ENCODE measurements around the gene DBNL.
"Not testable (repeated sequence)": the region's sequence is repeated elsewhere in the genome, so short reads cannot be mapped to it uniquely, and the experiment has no call there.

DBNL gene

DNA sequence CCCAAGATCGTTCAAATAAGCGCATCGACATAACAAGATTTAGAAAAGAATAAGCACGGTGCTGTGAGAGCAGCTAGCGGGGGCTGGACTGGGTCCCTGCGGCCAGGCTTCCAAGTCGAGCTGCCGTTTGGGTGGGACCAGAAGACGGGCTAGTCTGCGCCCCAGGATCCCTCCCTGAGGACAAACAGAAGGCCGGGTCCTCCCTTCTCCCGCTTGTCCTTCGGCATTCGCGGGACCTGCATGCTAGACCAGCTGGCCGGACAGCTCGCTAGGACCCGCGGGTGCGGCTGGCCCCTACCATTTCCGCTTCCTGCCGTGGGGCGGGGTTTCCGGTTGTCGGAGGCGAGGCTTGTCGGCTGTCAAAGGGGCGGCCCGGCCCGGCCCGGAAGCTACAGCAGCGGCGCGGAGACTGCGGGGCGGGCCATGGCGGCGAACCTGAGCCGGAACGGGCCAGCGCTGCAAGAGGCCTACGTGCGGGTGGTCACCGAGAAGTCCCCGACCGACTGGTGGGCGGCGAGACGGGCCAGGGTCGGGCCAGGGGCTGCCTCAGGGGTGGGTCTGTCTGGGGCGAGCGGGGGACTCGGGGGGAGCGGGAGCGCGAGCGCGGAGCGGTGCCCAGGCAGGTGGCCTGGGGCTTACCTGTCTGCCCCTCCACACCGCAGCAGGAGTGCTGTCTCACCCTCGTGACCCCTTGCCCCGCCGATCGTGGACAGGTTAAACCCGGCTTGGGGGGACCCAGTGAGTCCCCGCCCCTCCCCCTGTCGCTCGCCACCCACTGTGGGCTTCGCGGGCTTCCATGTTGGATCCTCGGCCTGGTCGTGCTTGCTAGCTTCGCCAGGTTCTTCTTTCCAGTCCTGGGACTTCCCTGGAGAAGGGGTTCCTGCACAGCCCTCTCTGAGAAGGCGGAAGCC lies at the start of gene DBNL:
Gene DBNL, plus strand, starts transcription at position 388 of the 911 bp plus-strand sequence. Its CDS starts 36 bp downstream, at position 424.
- TF ChIP-seq, protein P1, sequence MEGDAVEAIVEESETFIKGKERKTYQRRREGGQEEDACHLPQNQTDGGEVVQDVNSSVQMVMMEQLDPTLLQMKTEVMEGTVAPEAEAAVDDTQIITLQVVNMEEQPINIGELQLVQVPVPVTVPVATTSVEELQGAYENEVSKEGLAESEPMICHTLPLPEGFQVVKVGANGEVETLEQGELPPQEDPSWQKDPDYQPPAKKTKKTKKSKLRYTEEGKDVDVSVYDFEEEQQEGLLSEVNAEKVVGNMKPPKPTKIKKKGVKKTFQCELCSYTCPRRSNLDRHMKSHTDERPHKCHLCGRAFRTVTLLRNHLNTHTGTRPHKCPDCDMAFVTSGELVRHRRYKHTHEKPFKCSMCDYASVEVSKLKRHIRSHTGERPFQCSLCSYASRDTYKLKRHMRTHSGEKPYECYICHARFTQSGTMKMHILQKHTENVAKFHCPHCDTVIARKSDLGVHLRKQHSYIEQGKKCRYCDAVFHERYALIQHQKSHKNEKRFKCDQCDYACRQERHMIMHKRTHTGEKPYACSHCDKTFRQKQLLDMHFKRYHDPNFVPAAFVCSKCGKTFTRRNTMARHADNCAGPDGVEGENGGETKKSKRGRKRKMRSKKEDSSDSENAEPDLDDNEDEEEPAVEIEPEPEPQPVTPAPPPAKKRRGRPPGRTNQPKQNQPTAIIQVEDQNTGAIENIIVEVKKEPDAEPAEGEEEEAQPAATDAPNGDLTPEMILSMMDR (conservative IDR thresholded peaks at IDR 0.05; ENCODE audit: low read depth): no peak
- peak; percentile 92 for DNase-seq (ENCODE audit: low spot score)
- CTCF ChIA-PET: interaction anchor here (0.6 kb wide), 1 partner anchor 23 kb away, joined by 3 read pairs; no protein-coding TSS in a partner anchor
- POLR2A ChIA-PET (ENCODE audit: low non-redundant PET): interaction anchor here (0.7 kb wide), 2 partner anchors 11 to 425 kb away, joined by 4 read pairs; no protein-coding TSS in a partner anchor
- peak within 1 kb of the TSS; percentile 86 for H3K27ac ChIP-seq

DNA sequence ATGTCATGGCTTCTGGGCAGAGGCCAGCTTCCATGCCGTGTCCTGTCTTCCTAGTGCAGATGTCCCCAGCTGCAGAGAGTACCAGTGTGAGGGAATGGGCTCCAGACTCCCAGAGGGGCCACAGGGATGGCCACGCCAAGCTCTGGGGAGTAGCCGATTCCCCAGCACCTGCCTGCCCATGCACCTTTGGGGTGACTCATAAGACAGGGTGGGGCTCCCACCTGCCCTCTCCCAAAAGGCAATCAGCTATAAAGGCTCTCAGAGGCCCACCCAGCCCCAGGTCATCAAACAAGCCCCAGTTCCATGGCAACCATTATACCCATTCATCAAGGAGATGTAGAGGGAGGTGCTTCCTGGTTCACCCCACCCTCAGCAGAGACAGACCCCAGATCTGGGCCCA lies 47.0 kb upstream of the DBNL start, which contains the start of gene SPDYE1:
Gene SPDYE1, plus strand, starts transcription at position 366 of the 400 bp plus-strand sequence. CDS start 2,053 bp downstream, outside the sequence.
- CTCF ChIA-PET; POLR2A ChIA-PET (ENCODE audit: low non-redundant PET); DNase-seq (ENCODE audit: low spot score); H3K27ac ChIP-seq: not testable (repeated sequence)

DNA sequence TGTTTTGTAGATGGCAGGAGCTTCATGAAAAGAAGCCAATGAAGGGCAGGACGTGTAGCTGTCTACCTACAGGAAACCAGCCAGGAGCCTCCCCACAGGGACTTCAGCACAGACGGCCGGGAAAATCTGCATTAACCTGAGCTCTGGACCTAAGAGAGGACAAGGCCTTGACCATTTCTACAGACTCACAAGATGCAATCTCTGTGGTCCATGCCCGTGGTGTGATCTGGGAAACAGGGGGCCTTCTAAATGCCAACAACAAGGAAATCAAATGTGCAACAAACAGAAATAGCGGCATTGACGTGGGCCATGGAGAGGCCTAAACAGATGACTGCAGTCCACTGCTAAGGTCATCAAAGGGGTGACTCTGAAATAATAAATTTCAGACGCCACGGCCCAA lies 32.4 kb upstream of the DBNL start:
- H3K27ac ChIP-seq; POLR2A ChIA-PET (ENCODE audit: low non-redundant PET); CTCF ChIA-PET; DNase-seq (ENCODE audit: low spot score): not testable (repeated sequence)

DNA sequence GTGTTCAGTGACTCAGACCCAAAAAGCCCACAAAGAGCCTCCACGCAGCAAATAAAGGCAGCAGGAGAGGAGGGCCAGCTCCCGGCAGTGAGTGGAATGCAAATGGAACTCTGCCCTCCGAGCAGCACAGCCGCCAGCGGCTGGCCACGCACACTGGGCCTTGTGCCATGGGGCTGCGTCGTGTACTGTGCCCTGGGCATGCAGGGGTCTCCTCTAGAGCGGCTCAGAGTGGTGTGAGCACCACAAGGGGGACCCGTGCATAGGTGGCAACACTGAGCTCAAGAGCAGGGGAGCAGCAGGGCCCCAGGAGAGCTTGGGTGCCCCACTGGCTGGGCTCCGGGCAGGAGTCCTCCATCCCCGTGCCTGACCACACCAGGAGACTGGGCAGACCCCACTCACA lies 29.4 kb upstream of the DBNL start:
- DNase-seq (ENCODE audit: low spot score); CTCF ChIA-PET; H3K27ac ChIP-seq; POLR2A ChIA-PET (ENCODE audit: low non-redundant PET): not testable (repeated sequence)

DNA sequence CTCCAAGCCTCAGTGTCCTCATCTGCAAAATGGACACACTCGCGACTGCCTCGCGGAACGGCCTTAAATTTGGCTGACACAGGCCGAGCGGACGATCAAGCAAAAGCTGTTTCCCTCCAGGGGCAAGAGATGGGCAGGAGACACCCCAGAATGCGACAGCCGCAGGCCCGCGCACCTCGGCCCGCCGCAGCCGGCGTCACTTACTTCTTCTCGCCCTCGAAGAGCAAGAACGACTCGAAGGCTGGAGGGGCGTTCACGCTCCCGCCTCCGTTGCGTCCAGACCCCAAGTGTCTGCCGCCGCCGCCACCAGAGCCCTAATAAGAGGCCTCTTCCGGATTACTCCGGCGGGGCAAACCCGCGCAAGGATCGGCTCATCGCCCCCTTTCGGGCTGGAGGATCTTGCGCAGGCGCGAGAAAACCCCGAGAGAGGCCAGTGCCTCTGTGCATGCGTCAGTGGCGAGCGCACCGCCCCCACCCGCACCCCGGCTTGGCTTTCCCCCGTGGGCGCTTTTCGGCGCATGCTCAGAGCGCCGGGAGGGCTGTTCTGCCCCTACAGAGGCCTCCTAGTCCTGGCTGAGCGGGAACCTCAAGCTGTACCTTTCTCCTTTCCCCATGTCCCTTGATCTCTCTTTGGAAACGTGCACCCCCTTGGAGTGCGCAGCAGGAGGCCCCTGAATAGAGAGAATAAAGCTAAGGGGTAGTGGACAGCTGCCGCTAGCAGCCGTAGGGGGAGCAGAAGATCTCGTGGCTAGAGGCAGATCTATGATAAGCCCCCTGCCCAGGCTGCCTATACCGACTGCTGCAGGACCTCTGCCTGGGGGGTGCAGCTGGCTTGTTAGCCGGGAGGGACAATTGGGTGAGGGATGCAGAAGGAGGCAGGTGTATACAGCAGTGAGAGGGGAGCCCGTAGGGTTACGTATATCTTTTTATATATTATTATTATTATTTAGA lies 25.4 kb upstream of the DBNL start:
- ChIA-PET POLR2A (ENCODE audit: low non-redundant PET) (interaction anchor here (0.6 kb wide), 2 partner anchors 44 to 266 kb away, joined by 3 to 4 read pairs; no protein-coding TSS in a partner anchor), CTCF (interaction anchor here (0.6 to 0.9 kb wide), 4 partner anchors 32 to 112 kb away, joined by 3 to 5 read pairs (median 4); no protein-coding TSS in a partner anchor)
- peak overlapping the region; percentile 77 for H3K27ac ChIP-seq
- TF ChIP-seq, protein P1 (conservative IDR thresholded peaks at IDR 0.05; ENCODE audit: low read depth): peak; percentile 95
- peak; percentile 98 for DNase-seq (ENCODE audit: low spot score)

DNA sequence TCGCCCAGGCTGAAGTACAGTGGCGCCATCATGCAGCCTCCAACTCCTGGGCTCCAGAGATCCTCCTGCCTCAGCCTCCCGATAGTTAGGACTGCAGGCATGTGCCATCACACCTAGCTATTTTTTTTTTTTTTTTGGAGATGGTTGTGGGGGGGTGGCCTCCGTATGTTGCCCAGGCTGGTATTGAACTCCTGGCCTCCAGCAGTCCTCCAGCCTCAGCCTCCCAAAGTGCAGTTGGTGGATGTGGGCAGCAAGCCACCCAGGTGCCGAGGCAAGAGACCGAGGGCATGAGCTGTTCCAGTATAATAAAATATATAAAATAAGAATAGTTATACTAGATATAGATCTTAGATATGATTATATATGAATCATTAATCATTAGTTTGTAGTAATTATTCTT lies 24.7 kb upstream of the DBNL start:
- ChIA-PET POLR2A (ENCODE audit: low non-redundant PET) (interaction anchor here (0.6 kb wide), 2 partner anchors 44 to 267 kb away, joined by 3 to 4 read pairs; no protein-coding TSS in a partner anchor), CTCF (interaction anchor here (0.6 to 0.9 kb wide), 3 partner anchors 32 to 111 kb away, joined by 3 to 5 read pairs (median 4); no protein-coding TSS in a partner anchor)
- H3K27ac ChIP-seq: peak overlapping the region; percentile 77
- not testable (repeated sequence) for DNase-seq (ENCODE audit: low spot score)

DNA sequence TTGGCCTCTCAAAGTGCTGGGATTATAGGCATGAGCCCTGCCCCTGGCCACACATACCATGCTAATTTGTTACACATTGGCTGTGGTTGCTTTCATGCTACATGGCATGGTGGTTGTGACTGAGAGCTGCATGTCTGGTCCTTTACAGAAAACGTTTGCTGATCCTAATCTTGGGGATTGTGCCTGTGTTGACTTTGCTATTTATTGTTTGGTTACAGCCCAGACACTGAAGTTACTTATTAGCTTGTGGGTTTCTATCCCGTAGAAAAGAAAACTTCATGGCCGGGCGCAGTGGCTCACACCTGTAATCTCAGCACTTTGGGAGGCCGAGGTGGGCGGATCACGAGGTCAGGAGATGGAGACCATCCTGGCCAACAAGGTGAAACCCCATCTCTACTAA lies 22.4 kb upstream of the DBNL start:
- POLR2A ChIA-PET (ENCODE audit: low non-redundant PET); H3K27ac ChIP-seq; DNase-seq (ENCODE audit: low spot score): not testable (repeated sequence)
- CTCF ChIA-PET: interaction anchor here (0.6 kb wide), 1 partner anchor 22 kb away, joined by 3 read pairs; no protein-coding TSS in a partner anchor

DNA sequence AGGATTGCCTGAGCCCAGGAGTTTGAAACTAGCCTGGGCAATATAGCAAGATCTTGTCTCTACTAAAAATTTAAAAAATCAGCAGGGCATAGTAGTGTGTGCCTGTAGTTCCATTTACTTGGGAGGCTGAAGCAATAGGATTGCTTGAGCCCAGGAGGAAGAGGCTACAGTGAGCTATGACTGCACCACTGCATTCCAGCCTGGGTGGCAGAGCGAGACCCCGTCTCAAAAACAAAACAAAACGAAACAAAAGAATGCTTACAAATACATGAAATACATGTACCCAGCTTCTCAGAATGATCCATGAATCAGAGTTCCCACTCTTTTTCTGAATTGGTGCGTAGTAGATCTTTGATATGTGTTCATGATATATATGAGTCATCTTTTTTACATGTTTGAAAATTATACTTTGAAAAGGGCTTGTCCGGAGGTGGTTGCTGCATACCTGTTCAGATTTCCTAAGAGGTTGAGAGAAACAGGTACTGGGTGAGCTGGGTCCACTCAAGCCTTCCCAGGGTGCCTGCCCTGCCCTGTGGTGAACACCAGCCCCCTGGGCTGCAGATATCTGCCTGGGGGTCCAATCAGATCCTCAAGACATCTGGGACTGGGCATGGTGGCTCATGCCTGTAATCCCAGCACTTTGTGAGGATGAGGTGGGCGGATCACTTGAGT lies 21.6 kb upstream of the DBNL start:
- H3K27ac ChIP-seq; POLR2A ChIA-PET (ENCODE audit: low non-redundant PET); DNase-seq (ENCODE audit: low spot score): not testable (repeated sequence)
- CTCF ChIA-PET: interaction anchor here (0.7 kb wide), 1 partner anchor 97 kb away, joined by 3 read pairs; no protein-coding TSS in a partner anchor

DNA sequence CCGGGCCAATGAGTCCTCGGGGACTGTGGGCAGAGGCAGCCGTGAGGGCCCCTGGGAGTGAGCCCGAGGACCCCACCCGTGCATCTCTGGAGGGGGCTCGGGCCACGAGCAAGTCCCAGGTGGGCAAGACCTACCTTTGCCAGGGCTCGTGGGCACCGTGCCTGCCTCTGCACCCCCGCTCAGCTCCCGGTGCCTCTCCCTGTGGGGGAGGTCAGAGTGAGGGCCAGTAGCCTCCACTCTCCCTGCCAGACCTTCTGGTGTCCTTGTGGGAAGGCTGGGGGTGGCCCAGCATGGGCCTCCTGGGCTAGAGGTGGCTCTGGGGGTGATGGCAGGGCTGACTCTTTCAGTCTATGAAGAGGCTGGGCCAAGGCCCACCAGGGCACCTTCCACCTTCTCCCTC lies 15.1 kb upstream of the DBNL start:
- DNase-seq (ENCODE audit: low spot score); H3K27ac ChIP-seq; POLR2A ChIA-PET (ENCODE audit: low non-redundant PET); CTCF ChIA-PET: not testable (repeated sequence)

DNA sequence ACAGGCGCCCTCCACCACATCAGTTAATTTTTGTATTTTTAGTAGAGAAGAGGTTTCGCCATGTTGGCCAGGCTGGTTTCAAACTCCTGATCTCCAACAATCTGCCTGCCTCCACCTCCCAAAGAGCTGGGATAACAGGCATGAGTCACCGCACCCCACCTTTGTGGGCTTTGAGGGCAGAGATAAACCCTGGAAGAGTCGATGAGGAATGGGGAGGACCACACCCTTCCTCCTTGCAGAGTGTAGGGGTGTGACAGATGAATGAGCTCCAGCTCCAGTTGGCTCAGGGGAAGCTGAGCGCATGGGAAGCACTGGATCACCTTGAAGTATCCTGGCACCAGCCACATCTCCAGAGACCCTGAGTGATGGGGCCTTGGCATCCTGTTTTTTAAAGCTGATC lies 14.5 kb upstream of the DBNL start:
- CTCF ChIA-PET; DNase-seq (ENCODE audit: low spot score); H3K27ac ChIP-seq; POLR2A ChIA-PET (ENCODE audit: low non-redundant PET): not testable (repeated sequence)

DNA sequence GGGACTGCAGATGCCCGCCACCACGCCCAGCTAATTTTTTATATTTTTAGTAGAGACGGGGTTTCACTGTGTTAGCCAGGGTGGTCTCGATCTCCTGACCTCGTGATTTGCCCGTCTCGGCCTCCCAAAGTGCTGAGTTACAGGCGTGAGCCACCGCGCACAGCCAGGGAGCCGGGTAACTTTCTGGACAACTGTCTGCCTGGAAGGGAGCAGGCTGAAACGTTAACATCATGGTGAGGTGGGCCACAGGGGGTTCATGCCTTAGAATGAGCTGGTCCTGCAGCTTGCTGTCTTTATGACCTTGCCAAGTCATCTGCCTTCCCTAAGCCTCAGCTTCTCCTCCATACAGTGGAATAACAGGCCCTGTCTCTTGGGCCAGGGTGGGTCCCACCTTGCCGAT lies 13.2 kb upstream of the DBNL start:
- H3K27ac ChIP-seq; CTCF ChIA-PET; DNase-seq (ENCODE audit: low spot score); POLR2A ChIA-PET (ENCODE audit: low non-redundant PET): not testable (repeated sequence)

DNA sequence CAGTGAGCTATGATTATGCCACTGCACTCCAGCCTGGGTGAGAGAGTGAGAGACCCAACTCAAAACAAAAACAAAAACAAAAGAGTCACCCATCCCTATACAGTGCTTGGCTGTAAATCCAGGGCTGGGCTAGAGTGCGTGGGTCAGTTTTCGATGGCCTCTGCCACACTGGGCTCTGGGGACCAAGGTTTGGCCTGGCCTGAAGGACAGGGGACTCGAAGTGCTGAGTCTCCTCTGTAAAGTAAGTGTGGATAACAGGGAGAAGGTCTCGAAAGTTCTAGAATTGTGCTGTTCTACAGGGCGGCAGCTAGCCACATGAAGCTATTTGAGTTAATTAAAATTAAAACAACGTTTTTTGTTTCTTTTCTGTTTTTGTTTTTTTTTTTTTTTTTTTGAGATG lies 12.5 kb upstream of the DBNL start:
- DNase-seq (ENCODE audit: low spot score); POLR2A ChIA-PET (ENCODE audit: low non-redundant PET): not testable (repeated sequence)

DNA sequence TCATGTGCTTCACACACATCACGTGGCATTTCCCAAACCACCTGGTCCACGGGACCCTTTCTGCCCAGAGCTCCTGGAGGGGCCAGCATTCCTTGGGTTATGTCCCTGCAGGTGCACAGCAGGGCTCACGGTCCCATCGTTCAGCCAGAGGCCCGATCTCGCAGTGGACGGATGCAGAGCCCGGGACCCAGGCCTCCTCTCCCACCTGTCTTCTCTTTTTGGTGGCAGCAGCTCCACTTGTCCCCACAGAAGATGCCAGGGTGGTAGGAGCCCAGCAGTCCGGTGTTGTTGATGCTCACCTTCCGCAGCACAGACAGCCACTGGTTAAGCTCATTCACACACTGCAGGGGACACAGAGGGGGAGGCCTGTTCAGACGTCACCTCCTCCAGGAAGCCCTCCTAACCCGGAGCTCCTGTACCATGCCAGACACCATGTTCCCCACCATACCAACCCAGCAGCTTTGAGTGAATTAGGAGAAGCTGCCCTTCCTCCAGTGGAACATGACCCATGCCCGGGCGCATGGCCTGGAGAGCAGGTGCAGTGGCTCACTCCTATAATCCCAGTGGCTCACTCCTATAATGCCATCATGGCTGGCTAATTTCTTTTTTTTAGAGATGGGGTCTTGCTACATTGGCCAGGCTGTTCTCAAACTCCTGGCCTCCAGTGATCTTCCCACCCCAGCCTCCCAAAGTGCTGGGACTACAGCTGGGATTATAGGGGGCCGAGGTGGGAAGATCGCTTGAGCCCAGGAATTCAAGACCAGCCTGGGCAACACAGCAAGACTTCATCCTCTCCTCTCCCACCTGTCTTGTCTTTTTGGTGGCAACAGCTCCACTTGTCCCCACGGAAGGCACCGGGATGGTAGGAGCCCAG lies 10.3 kb upstream of the DBNL start:
- POLR2A ChIA-PET (ENCODE audit: low non-redundant PET); DNase-seq (ENCODE audit: low spot score); CTCF ChIA-PET; H3K27ac ChIP-seq: not testable (repeated sequence)

More for the DNA sequence above, 12.5 kb upstream of the DBNL start:
- H3K27ac ChIP-seq, CTCF ChIA-PET: not testable (repeated sequence)
